H9 (cell line): ENCODE measurements around the gene GBP6. TPM values are rescaled to one million over a fixed set of nuclear protein-coding genes. Genes with fewer than 3 reads are reported as not detected.

ENCODE experiments used
- DNase-seq: peaks from one replicate; pipeline ENCODE4 v3.0.0-alpha.2; 2017
- H2AFZ ChIP-seq: one replicate; pipeline ENCODE4 v1.6.1; 2013; ENCODE audit warnings: mild to moderate bottlenecking, low read length, control low read depth, moderate library complexity
- H2AK5ac ChIP-seq: 2 replicates; pipeline ENCODE4 v1.6.1; 2013; ENCODE audit warnings: low read length, control low read depth, mixed read lengths; ENCODE audit not compliant: insufficient read length
- H2BK120ac ChIP-seq: one replicate; pipeline ENCODE4 v1.6.1; 2013; ENCODE audit warnings: low read depth, mild to moderate bottlenecking, low read length, control low read depth, inconsistent platforms; ENCODE audit not compliant: poor library complexity, severe bottlenecking
- H2BK12ac ChIP-seq: 2 replicates; pipeline ENCODE4 v1.6.1; 2013; ENCODE audit warnings: low read length, control low read depth, mixed read lengths, low read depth; ENCODE audit not compliant: insufficient read length
- H2BK15ac ChIP-seq: 2 replicates; pipeline ENCODE4 v1.6.1; 2013; ENCODE audit warnings: low read depth, low read length, control low read depth
- H2BK20ac ChIP-seq: one replicate; pipeline ENCODE4 v1.6.1; 2013; ENCODE audit warnings: low read depth, mild to moderate bottlenecking, low read length, control low read depth, inconsistent platforms; ENCODE audit not compliant: poor library complexity, severe bottlenecking
- H2BK5ac ChIP-seq: 2 replicates; pipeline ENCODE4 v1.6.1; 2013; ENCODE audit warnings: low read length, control low read depth, mixed read lengths; ENCODE audit not compliant: insufficient read length
- H3K14ac ChIP-seq: 2 replicates; pipeline ENCODE4 v1.6.1; 2013; ENCODE audit warnings: low read length, control low read depth; ENCODE audit not compliant: insufficient read depth
- H3K18ac ChIP-seq: 2 replicates; pipeline ENCODE4 v1.6.1; 2013; ENCODE audit warnings: low read depth, mild to moderate bottlenecking, mixed read lengths, low read length, control low read depth; ENCODE audit not compliant: insufficient read length
- H3K23ac ChIP-seq: 2 replicates; pipeline ENCODE4 v1.6.1; 2013; ENCODE audit warnings: low read length, control low read depth, mixed read lengths, low read depth; ENCODE audit not compliant: insufficient read length
- H3K23me2 ChIP-seq: 2 replicates; pipeline ENCODE4 v1.6.1; 2013; ENCODE audit warnings: low read depth, mild to moderate bottlenecking, mixed read lengths, low read length, control low read depth; ENCODE audit not compliant: insufficient read length, poor library complexity, severe bottlenecking
- H3K27ac ChIP-seq: 2 replicates; pipeline ENCODE4 v1.5.1; 2013; ENCODE audit warnings: low read length, control low read depth, mixed read lengths, low read depth; ENCODE audit not compliant: insufficient read length
- H3K27me3 ChIP-seq: 2 replicates; pipeline ENCODE4 v1.6.1; 2013; ENCODE audit warnings: low read length, control low read depth, inconsistent platforms; ENCODE audit not compliant: insufficient read depth
- H3K4ac ChIP-seq: 2 replicates; pipeline ENCODE4 v1.6.1; 2013; ENCODE audit warnings: low read depth, mild to moderate bottlenecking, control low read depth, inconsistent platforms, low read length, moderate library complexity
- H3K4me1 ChIP-seq: 2 replicates; pipeline ENCODE4 v1.6.1; 2013; ENCODE audit warnings: low read length, control low read depth, inconsistent platforms; ENCODE audit not compliant: insufficient read depth
- H3K4me2 ChIP-seq: 2 replicates; pipeline ENCODE4 v1.6.1; 2013; ENCODE audit warnings: low read length, control low read depth, mixed read lengths; ENCODE audit not compliant: insufficient read length, insufficient read depth
- H3K56ac ChIP-seq: 2 replicates; pipeline ENCODE4 v1.6.1; 2013; ENCODE audit warnings: low read depth, mild to moderate bottlenecking, mixed read lengths, low read length, control low read depth; ENCODE audit not compliant: insufficient read length
- H3K79me1 ChIP-seq: 2 replicates; pipeline ENCODE4 v1.6.1; 2013; ENCODE audit warnings: low read depth, mild to moderate bottlenecking, moderate library complexity, low read length, control low read depth, inconsistent platforms; ENCODE audit not compliant: insufficient read depth, poor library complexity, severe bottlenecking
- H3K79me2 ChIP-seq: 2 replicates; pipeline ENCODE4 v1.6.1; 2013; ENCODE audit warnings: low read length, control low read depth, inconsistent platforms; ENCODE audit not compliant: insufficient read depth
- H3K9ac ChIP-seq: 2 replicates; pipeline ENCODE4 v1.6.1; 2013; ENCODE audit warnings: low read length, control low read depth, mixed read lengths; ENCODE audit not compliant: insufficient read length; ENCODE audit errors: extremely low read depth
- H3K9me3 ChIP-seq: one replicate; pipeline ENCODE4 v1.6.1; 2013; ENCODE audit warnings: low read depth, low read length, inconsistent platforms; ENCODE audit not compliant: control insufficient read depth
- H3T11ph ChIP-seq: one replicate; pipeline ENCODE4 v1.6.1; 2013; ENCODE audit warnings: mild to moderate bottlenecking, low read length, control low read depth, inconsistent platforms
- H4K20me1 ChIP-seq: one replicate; pipeline ENCODE4 v1.6.1; 2013; ENCODE audit not compliant: control insufficient read depth, insufficient read length, insufficient read depth
- H4K5ac ChIP-seq: 2 replicates; pipeline ENCODE4 v1.6.1; 2013; ENCODE audit warnings: low read depth, mild to moderate bottlenecking, mixed read lengths, low read length, control low read depth; ENCODE audit not compliant: insufficient read length
- H4K8ac ChIP-seq: replicated peaks from 2 replicates; pipeline ENCODE4 v1.6.1; 2013; ENCODE audit warnings: low read length, control low read depth, mixed read lengths, low read depth; ENCODE audit not compliant: insufficient read length
- H4K91ac ChIP-seq: 2 replicates; pipeline ENCODE4 v1.6.1; 2013; ENCODE audit warnings: low read depth, mild to moderate bottlenecking, moderate library complexity, mixed read lengths, low read length, control low read depth; ENCODE audit not compliant: insufficient read length
- H3K27ac Mint-ChIP-seq, 3 experiments: 2 replicates in 2 of 3; 3 replicates in 1 of 3; pipeline ENCODE4 v1.8.0; 2020 to 2021; ENCODE audit warnings: mixed read lengths in 3 of 3, mild to moderate bottlenecking in 1 of 3, moderate library complexity in 1 of 3
- H3K27me3 Mint-ChIP-seq: 2 replicates; pipeline ENCODE4 v1.8.0; 2021; ENCODE audit warnings: low read depth, mild to moderate bottlenecking, moderate library complexity, mixed read lengths
- H3K36me3 Mint-ChIP-seq, 3 experiments: 2 replicates in 2 of 3; 3 replicates in 1 of 3; pipeline ENCODE4 v1.8.0; 2020 to 2021; ENCODE audit warnings: low read depth in 3 of 3, mixed read lengths in 3 of 3; ENCODE audit not compliant: insufficient read depth in 1 of 3
- H3K4me1 Mint-ChIP-seq, 2 experiments: 2 replicates each; pipeline ENCODE4 v1.8.0; 2020; ENCODE audit warnings: mixed read lengths in 2 of 2
- H3K4me3 Mint-ChIP-seq, 2 experiments: 2 replicates in 1 of 2; 3 replicates in 1 of 2; pipeline ENCODE4 v1.8.0; 2020 to 2021; ENCODE audit warnings: mild to moderate bottlenecking in 2 of 2, mixed read lengths in 2 of 2, moderate library complexity in 1 of 2
- H3K9me3 Mint-ChIP-seq, 2 experiments: 2 replicates in 1 of 2; 3 replicates in 1 of 2; pipeline ENCODE4 v1.8.0; 2020; ENCODE audit warnings: mild to moderate bottlenecking in 2 of 2, mixed read lengths in 2 of 2, moderate library complexity in 1 of 2
- total RNA-seq: library from RNA; stranded (reverse); gene quantifications from 2 replicates; pipeline ENCODE4 v1.2.1, GENCODE V29; 2021
- TF ChIP-seq, protein P1 (sequence below): fragments of 200-600 bp; sonication (generic); conservative IDR thresholded peaks from 3 replicates; pipeline ENCODE4 v1.8.0; 2021; ENCODE audit warnings: antibody characterized with exemption, mild to moderate bottlenecking

The GBP6 gene
- total RNA-seq, 1 experiment from 2014 or later = not detected

DNA sequence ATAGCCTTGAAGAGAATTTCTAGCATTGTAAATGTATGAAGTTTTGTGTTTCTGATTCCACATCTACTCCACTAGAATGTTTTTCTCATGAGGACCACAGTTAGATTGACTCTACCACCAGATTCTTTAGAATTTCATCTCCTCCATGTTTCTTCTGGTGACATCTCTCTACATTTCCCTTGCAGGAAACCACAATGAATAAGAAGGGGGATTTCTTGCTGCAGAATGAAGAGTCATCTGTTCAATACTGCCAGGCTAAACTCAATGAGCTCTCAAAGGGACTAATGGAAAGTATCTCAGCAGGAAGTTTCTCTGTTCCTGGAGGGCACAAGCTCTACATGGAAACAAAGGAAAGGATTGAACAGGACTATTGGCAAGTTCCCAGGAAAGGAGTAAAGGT lies 18.6 kb downstream of the GBP6 start:
- H3K27me3 ChIP-seq = no peaks in the 10 kb centered on the region
- no peak overlapping the region for H2AFZ ChIP-seq
- H4K91ac ChIP-seq = no peak overlapping the region
- H2BK5ac ChIP-seq = no peak overlapping the region
- H2BK15ac ChIP-seq = no peak overlapping the region
- no peak for DNase-seq
- H3K79me1 ChIP-seq = no peaks in the 10 kb centered on the region
- no peak overlapping the region for H4K8ac ChIP-seq
- no peak overlapping the region for H2BK20ac ChIP-seq
- H3K4me2 ChIP-seq = no peak overlapping the region
- H3K9me3 ChIP-seq = no peaks in the 10 kb centered on the region
- no peaks in the 10 kb centered on the region for H4K20me1 ChIP-seq
- no peak overlapping the region for H3K56ac ChIP-seq
- H3K4ac ChIP-seq = no peak overlapping the region
- no peak overlapping the region for H3K14ac ChIP-seq
- H3K79me2 ChIP-seq = no peaks in the 10 kb centered on the region
- no peak overlapping the region for H3T11ph ChIP-seq
- H3K4me1 ChIP-seq = peaks cover 2% of the 10 kb centered on the region; the same call in 1 of the 2 replicates
- no peak overlapping the region for H2BK120ac ChIP-seq
- Mint-ChIP-seq H3K4me1 (peaks cover 3 to 6% of the 10 kb centered on the region in 2 experiments; a peak in 3 of 4 replicates), H3K36me3 (no peaks in the 10 kb centered on the region), H3K27me3 (no peaks in the 10 kb centered on the region), H3K27ac (no peak overlapping the region), H3K4me3 (no peak overlapping the region), H3K9me3 (no peaks in the 10 kb centered on the region)
- TF ChIP-seq, protein P1, sequence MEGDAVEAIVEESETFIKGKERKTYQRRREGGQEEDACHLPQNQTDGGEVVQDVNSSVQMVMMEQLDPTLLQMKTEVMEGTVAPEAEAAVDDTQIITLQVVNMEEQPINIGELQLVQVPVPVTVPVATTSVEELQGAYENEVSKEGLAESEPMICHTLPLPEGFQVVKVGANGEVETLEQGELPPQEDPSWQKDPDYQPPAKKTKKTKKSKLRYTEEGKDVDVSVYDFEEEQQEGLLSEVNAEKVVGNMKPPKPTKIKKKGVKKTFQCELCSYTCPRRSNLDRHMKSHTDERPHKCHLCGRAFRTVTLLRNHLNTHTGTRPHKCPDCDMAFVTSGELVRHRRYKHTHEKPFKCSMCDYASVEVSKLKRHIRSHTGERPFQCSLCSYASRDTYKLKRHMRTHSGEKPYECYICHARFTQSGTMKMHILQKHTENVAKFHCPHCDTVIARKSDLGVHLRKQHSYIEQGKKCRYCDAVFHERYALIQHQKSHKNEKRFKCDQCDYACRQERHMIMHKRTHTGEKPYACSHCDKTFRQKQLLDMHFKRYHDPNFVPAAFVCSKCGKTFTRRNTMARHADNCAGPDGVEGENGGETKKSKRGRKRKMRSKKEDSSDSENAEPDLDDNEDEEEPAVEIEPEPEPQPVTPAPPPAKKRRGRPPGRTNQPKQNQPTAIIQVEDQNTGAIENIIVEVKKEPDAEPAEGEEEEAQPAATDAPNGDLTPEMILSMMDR = no peak
- H2AK5ac ChIP-seq = no peak overlapping the region
- no peak overlapping the region for H3K18ac ChIP-seq
- H4K5ac ChIP-seq = no peak overlapping the region
- H3K23ac ChIP-seq = no peak overlapping the region
- no peak overlapping the region for H3K9ac ChIP-seq
- H3K27ac ChIP-seq = no peak overlapping the region
- no peak overlapping the region for H2BK12ac ChIP-seq
- H3K23me2 ChIP-seq = no peaks in the 10 kb centered on the region
